ENCODE measurements around the gene KIF5A.
"Not testable (repeated sequence)": the region's sequence is repeated elsewhere in the genome, so short reads cannot be mapped to it uniquely, and the experiment has no call there.

Gene KIF5A

GRCh38 chr12:57549909-57550640 lies at the start of gene KIF5A:
TSS of gene KIF5A (plus strand) at chr12:57550044. CDS start at chr12:57550272, 228 bp downstream.
- TF ChIP-seq, protein P1, sequence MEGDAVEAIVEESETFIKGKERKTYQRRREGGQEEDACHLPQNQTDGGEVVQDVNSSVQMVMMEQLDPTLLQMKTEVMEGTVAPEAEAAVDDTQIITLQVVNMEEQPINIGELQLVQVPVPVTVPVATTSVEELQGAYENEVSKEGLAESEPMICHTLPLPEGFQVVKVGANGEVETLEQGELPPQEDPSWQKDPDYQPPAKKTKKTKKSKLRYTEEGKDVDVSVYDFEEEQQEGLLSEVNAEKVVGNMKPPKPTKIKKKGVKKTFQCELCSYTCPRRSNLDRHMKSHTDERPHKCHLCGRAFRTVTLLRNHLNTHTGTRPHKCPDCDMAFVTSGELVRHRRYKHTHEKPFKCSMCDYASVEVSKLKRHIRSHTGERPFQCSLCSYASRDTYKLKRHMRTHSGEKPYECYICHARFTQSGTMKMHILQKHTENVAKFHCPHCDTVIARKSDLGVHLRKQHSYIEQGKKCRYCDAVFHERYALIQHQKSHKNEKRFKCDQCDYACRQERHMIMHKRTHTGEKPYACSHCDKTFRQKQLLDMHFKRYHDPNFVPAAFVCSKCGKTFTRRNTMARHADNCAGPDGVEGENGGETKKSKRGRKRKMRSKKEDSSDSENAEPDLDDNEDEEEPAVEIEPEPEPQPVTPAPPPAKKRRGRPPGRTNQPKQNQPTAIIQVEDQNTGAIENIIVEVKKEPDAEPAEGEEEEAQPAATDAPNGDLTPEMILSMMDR (IDR thresholded peaks at IDR 0.05; ENCODE audit: borderline replicate concordance, insufficient read depth, low read depth, low read length): no peak
- peak within 1 kb of the TSS; percentile 34 for H3K4me3 ChIP-seq (ENCODE audit: low read depth, low read length)

- TF ChIP-seq, protein P1 (IDR thresholded peaks at IDR 0.05; ENCODE audit: borderline replicate concordance, insufficient read depth, low read depth, low read length): no peak
- no peak overlapping the region for H3K4me3 ChIP-seq (ENCODE audit: low read depth, low read length)
Observed at GRCh38 chr12:57500213-57500612, 49.6 kb upstream of the KIF5A start.

DNA sequence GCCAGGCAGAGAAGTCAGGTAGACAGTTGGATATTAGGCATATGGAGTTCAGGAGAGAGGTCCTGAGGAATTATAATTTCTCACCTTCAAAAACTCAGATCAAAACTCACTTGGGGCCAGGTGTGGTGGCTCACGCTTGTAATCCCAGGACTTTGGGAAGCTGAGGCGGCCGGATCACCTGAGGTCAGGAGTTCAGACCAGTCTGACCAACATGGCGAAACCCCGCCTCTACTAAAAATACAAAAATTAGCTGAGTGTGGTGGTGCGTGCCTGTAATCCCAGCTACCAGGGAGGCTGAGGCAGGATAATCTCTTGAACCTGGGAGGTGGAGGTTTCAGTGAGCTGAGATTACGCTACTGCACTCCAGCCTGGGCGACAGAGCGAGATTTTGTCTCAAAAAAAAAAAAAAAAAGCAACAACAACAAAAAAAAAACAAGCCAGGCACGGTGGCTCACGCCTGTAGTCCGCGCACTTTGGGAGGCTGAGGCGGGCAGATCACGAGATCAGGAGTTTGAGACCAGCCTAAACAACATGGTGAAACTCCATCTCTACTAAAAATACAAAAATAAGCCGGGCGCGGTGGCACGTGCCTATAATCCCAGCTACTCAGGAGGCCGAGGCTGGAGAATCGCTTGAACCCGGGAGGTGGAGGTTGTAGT lies 47.4 kb upstream of the KIF5A start:
- H3K4me3 ChIP-seq (ENCODE audit: low read depth, low read length): not testable (repeated sequence)

DNA sequence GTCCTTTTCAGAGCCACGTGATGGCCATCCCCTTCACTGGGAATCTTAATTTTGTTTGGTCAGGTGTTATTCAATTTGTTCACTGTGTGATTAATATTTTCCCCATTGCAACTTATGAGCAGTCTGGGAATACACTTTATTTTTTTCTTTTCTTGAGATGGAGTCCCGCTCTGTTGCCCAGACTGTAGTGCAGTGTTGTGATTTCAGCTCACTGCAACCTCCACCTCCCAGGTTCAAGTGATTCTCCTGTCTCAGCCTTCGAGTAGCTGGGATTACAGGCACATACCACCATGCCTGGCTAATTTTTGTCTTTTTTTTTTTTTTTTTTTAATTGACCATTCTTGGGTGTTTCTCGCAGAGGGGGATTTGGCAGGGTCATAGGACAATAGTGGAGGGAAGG lies 43.3 kb upstream of the KIF5A start:
- not testable (repeated sequence) for H3K4me3 ChIP-seq (ENCODE audit: low read depth, low read length)

DNA sequence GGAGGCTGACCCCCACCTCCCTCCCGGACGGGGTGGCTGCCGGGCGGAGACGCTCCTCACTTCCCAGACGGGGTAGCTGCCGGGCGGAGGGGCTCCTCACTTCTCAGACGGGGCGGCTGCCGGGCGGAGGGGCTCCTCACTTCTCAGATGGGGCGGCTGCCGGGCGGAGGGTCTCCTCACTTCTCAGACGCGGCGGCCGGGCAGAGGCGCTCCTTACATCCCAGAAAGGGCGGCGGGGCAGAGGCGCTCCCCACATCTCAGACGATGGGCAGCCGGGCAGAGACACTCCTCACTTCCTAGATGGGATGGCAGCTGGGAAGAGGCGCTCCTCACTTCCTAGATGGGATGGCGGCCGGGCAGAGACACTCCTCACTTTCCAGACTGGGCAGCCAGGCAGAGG lies 42.0 kb upstream of the KIF5A start:
- H3K4me3 ChIP-seq (ENCODE audit: low read depth, low read length): not testable (repeated sequence)

- no peak overlapping the region for H3K4me3 ChIP-seq (ENCODE audit: low read depth, low read length)
- TF ChIP-seq, protein P1 (IDR thresholded peaks at IDR 0.05; ENCODE audit: borderline replicate concordance, insufficient read depth, low read depth, low read length): no peak
Observed at GRCh38 chr12:57511161-57511560, 38.7 kb upstream of the KIF5A start.

- no peak overlapping the region for H3K4me3 ChIP-seq (ENCODE audit: low read depth, low read length)
- TF ChIP-seq, protein P1 (IDR thresholded peaks at IDR 0.05; ENCODE audit: borderline replicate concordance, insufficient read depth, low read depth, low read length): no peak
Observed at GRCh38 chr12:57511588-57512325, 38.1 kb upstream of the KIF5A start.

- no peak overlapping the region for H3K4me3 ChIP-seq (ENCODE audit: low read depth, low read length)
- TF ChIP-seq, protein P1 (IDR thresholded peaks at IDR 0.05; ENCODE audit: borderline replicate concordance, insufficient read depth, low read depth, low read length): no peak
Observed at GRCh38 chr12:57512665-57513064, 37.2 kb upstream of the KIF5A start.
